ENCODE data around the gene GFPT2.

- TF ChIP-seq POLR2A (IDR thresholded peaks at IDR 0.05; ENCODE audit: extremely low read depth, insufficient read length): no peak
- TF ChIP-seq, protein P1, sequence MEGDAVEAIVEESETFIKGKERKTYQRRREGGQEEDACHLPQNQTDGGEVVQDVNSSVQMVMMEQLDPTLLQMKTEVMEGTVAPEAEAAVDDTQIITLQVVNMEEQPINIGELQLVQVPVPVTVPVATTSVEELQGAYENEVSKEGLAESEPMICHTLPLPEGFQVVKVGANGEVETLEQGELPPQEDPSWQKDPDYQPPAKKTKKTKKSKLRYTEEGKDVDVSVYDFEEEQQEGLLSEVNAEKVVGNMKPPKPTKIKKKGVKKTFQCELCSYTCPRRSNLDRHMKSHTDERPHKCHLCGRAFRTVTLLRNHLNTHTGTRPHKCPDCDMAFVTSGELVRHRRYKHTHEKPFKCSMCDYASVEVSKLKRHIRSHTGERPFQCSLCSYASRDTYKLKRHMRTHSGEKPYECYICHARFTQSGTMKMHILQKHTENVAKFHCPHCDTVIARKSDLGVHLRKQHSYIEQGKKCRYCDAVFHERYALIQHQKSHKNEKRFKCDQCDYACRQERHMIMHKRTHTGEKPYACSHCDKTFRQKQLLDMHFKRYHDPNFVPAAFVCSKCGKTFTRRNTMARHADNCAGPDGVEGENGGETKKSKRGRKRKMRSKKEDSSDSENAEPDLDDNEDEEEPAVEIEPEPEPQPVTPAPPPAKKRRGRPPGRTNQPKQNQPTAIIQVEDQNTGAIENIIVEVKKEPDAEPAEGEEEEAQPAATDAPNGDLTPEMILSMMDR (IDR thresholded peaks at IDR 0.05; ENCODE audit: low read depth, low read length): no peak
- TF ChIP-seq, protein P2, sequence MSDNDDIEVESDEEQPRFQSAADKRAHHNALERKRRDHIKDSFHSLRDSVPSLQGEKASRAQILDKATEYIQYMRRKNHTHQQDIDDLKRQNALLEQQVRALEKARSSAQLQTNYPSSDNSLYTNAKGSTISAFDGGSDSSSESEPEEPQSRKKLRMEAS (IDR thresholded peaks at IDR 0.05; ENCODE audit: low read depth, low read length): no peak
- no peak for TF ChIP-seq MYC (IDR thresholded peaks at IDR 0.05; ENCODE audit: low read depth, low read length)
Observed at GRCh38 chr5:180316586-180316985, 36.5 kb downstream of the GFPT2 start.
